ENCODE data around the gene BPIFB2. TPM values are rescaled to one million over a fixed set of nuclear protein-coding genes. Genes with fewer than 3 reads are reported as not detected.
"Not testable (repeated sequence)": the region's sequence is repeated elsewhere in the genome, so short reads cannot be mapped to it uniquely, and the experiment has no call there.

The BPIFB2 gene
- polyA plus RNA-seq, 5 donors, result not detected

DNA sequence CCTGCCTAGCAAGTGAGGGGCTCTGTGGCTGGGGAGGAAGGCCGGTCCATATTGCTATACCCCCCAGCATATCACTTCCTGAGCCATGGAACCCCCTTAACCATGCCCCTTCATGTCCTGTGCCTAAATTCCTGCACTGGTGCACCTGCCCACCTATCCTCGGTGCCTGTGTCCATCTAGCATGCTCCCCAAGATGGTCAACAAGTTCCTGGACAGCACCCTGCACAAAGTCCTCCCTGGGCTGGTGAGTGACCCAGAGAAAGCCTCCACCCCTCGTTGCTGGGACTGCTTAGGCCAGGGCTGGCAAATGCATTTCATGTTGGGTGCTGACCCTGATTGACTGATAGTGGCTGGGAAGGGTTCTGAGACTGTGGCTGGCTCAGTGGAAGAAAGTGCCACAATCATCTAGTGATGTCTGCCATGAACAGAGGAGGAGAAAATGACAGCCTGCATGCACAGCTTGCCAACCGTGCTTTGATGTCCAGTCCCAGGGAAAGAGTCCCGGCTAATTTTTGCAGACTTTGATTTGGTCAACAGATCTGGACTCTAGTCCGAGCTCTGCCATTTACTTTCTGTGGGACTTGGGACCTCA lies 27.5 kb downstream of the BPIFB2 start:
- no peak for DNase-seq

DNA sequence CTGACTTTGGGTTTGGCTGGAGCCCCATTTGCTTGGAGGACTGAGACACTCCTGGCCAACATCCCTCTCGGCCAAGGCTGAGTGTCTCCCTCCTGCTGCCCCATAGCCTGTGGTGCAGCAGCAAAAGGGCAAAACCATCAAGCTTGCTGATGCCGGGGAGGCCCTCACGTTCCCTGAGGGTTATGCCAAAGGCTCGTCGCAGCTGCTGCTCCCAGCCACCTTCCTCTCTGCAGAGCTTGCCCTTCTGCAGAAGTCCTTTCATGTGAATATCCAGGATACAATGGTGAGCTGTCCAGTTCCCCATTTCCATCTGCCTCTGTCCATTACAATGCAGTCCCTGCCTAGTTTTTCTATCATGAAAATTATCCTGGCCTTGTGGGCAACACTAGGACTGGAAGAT lies 30.0 kb downstream of the BPIFB2 start:
- DNase-seq, result no peak

DNA sequence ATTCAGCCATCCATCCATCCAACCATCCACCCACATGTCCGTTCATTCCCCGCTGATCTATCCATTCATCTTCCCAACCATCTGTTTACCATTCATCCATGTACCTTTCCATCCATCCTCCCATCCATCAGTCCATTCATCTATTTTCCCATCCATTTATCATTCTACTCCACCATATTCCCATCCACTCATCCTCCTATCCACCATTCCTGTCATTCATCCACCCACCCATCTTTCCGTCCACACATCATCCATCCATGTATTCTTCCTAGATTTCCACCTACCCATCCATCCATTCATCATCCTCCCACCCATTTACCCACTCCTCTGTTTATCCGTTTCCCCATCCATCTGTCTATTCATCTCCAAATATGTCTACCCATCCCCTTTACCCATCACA lies 30.7 kb downstream of the BPIFB2 start:
- DNase-seq, result no peak

DNA sequence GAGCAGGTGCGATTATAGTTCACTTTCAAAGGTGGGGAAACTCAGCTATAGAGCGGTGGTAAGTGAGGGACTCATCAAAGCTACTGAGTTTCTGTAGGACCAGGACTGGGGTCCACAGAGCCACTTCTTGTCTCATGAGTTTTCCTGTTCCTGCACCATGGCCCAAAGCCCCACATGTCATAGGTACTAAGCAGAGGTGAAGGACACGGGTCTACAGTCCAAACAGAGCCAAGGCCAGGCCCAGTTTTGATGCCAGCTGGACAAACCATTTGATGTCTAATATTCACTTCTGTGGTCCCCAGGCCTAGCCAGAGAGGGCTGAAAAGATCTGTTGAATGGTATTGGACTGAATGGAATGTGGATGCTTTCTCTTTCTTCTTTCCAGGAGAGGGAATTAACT lies 34.9 kb downstream of the BPIFB2 start:
- DNase-seq, result no peak

DNA sequence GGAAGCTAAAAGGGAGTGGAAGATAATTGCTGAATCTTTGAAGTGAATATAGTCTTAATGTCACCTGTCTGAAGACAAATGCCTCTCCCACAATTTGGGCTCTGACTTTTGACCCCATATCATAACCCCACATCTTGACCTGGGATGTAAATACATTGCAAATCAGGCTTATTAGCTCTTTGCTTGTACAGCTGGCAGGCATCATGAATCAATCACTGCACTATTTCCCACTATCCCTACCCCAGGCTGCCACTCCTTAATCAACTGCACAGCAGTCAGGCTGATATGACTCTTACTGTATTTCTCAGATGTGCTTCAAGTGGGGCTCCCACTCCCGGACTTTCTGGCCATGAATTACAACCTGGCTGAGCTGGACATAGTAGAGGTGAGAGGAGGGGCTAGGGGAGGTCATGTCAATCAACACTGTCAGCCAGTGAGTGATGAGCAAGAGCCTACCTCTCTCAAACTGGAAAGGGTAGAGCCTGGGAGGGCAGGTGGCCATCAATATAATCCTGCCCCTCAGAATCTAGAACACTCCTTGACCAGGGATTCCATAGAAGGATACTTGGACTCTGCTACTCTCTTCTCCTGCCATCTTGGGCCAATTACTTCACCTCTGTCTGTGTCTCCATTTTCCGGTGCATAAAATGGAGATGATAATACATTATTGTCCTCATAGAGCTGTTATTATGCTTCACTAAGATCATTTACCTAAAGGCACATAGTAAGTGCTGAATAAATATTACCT lies 35.7 kb downstream of the BPIFB2 start:
- DNase-seq, result no peak

DNA sequence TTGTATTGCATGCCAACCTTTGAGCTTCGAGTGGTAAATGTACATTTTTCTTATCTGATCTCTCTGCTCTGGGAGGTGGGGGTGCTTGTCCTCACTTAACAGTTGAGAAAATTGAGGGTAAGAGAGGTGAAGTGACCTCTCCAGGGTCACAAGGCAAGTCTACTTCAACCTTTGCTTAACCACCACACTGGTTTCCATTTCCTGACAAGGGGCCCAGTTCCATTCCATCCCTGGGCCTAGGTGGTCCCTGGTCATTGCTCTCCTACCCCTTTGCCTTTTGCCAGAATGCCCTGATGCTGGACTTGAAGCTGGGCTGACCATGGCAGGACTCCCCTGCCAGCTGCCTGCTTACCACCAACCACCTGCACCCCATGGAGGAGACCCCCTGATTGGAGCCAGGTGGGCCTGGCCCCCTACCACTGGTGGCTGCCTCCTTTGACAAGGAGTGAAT lies 36.3 kb downstream of the BPIFB2 start:
- DNase-seq, result no peak

DNA sequence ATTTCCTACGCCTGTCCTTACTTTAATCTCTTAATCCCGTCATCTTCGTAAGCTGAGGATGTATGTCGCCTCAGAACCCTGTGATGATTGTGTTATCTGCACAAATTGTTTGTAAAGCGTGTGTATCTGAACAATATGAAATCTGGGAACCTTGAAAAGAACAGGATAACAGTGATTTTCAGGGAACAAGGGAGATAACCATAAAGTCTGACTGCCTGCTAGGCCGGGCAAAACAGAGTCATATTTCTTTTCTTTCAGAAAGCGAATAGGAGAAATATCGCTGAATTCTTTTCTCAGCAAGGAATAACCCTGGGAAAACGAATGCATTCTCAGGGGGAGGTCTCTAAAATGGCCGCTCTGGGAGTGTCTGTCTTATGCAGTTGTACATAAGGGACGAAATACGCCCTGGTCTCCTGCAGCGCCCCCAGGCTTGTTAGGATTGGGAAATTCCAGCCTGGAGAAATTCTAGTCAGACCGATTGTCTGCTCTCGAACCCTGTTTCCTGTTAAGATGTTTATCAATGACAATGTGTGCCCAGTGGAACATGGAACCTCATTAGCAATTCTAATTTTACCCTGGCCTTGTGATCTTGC lies 37.7 kb downstream of the BPIFB2 start:
- DNase-seq, result not testable (repeated sequence)

DNA sequence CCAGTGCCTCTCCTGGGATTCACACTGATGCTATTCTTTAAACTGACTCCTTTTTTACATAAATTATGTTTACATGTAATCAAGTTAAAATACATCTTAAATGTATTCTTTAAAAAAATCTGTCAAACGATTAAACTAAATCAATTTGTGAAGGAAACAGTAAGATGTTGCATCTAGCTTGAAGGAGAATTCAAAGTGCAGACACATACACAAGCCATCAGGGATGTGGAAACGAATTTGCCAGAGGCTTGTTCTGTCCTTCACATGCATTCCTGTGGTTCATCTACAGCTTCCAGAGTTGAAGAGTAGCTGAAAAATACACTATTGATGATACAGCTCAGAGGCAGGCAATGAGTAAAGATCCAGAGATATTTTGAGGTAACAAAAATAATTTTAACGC lies 38.9 kb downstream of the BPIFB2 start:
- no peak for DNase-seq

DNA sequence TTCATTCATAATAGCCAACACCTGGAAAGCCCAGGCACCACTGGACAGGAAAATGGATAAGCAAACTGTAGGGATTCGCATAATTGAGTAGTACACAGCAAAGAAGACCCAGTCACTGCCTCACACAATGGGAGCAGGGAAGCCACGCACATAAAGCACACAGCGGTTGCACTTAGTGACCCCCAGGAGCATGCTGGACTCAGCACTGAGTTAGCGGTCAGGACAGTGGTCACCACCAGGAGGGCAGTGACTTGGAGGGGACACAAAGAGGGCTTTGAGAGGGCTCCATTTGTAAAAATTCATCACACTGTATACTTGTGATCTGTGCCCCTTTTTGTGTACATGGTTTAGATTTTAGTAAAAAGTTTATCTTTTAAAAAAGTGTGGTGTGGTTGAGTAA lies 43.8 kb downstream of the BPIFB2 start:
- no peak for DNase-seq

DNA sequence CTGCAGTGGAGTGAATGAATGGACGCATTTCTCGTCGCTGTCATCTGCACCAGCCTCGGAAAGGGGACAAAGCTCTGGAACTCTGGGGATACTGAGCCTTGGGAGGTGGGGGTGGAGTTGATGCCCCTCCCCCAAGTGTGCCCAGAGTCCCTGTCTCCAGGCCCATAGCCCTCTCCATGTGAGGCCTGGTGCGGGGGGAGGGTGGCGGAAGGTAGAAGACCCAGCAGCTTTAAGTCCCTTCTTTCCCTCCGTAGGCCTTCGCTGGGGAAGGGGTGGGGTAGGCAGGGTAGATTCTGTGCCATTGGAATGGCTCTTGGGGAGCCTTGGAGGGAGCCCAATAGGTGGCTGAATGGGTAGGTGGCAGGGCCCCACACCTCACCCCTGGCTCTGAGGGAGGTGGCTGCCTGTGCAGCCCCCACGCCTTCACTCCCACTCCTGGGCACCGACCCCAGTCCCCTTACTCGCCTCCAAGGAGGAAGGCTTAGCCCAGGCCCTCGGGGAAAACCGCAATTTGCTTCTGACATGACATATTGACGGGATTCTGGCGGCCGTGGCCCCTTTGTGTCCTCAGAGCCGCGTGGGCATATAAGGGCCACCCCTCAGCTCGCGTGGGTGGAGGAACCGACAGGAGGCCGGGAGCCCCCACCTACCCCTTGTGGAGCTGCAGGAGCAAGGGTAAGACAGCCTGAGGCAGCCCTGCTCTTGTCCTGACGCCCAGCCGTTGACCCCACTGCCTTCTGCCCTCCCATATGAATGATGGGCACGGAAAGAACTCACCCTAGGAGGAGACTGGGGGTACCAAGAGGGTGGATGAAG lies 46.0 kb downstream of the BPIFB2 start, which contains the start of gene BPIFB3:
BPIFB3 (plus strand) TSS at position 613 of the 816 bp plus-strand sequence. CDS start 1,533 bp downstream, outside the sequence.
- no peak for DNase-seq

DNA sequence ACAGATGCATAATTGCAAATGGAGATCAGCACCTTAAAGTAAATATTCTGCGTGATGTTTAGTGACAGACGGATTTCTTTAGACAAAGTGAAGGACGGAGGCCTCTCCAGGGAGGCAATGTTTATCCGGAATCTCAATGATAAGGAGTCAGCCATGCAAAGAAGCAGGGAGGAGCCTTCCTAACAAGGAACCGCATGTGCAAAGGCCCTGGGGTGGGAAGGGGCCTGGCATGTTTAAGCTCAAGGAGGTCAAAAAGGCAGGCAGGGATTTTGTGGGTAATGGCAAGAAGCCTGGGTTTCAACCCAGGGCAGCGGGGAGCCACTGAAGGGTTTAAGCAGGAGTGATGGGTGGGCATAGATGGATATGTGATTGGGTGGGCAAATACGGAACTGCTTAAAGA lies 46.9 kb downstream of the BPIFB2 start:
- no peak for DNase-seq

DNA sequence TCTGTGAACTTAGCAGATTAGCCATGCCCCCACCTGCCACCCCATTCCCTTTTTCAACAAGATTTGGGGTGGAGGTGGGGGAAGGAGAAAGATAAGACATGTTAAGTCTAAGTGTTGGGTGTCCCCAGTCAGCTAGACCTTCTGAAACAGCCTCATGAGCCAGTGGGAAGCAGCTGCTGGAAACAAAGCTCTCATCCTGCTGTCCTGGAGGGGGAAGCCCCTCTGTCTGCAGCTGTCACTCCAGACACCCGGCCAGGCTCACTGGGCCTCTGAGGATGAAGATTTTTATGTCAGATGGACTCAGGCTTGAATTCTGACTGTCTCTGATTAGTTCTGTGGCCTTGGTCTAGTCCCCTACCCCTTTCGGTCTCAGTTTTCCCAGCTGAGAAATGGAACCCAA lies 47.3 kb downstream of the BPIFB2 start:
- DNase-seq, result no peak

DNA sequence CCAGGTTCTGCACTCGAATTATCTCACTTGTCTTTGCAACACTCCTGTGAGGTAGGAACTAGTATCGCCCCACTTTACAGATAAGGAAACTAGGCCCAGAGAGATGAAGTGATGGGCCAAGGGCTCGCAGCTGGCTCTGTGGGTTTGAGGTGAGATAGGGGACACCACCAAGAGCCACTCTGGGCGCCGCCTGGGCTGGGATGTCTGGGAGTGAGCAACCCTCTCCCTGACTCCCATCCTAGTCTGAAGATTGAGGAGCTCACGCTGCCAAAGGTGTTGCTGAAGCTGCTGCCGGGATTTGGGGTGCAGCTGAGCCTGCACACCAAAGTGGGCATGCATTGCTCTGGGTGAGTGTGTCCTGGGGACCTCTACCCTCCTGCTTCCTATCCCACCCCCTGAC lies 51.6 kb downstream of the BPIFB2 start:
- no peak for DNase-seq

DNA sequence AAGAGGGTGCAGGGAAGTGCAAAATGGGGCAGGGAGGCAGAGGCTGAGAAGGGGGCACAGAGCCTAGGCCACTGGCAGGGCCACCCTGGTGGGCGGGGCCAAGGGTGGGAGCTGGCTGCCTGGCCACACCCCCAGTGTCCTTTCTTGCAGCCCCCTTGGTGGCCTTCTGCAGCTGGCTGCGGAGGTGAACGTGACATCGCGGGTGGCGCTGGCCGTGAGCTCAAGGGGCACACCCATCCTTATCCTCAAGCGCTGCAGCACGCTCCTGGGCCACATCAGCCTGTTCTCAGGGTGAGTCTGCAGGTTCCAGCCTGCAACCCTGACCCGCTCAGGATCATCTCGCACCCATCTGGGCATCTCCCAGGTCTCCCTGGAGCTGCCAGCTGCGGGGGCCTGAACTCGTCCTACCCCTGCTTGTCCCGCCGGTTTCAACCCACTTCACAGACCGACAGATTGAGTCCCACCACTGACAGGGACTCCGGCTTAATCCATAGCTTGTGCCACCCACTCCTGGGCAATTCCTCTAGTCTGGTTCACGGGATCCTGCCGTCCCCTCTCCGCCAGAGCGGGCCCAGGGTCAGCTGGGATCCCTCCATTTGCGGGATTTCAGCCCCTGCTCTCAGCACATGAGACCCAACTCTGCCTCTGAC lies 52.4 kb downstream of the BPIFB2 start:
- no peak for DNase-seq

DNA sequence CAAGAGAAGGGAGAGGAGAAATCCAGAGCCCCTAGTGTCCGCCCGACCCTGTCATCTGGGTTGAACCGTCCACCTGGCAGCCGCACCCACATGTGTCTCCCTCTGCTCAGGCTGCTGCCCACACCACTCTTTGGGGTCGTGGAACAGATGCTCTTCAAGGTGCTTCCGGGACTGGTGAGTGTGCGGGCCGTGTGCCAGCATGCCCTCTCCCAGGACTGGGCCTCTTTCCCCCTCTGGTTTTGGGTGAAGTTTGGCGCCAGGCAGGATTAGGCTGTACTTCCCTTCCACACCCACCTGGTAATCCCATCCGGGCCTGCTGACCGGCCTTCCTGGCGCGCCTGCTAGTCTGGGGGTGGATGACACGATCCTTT lies 54.1 kb downstream of the BPIFB2 start:
- no peak for DNase-seq

DNA sequence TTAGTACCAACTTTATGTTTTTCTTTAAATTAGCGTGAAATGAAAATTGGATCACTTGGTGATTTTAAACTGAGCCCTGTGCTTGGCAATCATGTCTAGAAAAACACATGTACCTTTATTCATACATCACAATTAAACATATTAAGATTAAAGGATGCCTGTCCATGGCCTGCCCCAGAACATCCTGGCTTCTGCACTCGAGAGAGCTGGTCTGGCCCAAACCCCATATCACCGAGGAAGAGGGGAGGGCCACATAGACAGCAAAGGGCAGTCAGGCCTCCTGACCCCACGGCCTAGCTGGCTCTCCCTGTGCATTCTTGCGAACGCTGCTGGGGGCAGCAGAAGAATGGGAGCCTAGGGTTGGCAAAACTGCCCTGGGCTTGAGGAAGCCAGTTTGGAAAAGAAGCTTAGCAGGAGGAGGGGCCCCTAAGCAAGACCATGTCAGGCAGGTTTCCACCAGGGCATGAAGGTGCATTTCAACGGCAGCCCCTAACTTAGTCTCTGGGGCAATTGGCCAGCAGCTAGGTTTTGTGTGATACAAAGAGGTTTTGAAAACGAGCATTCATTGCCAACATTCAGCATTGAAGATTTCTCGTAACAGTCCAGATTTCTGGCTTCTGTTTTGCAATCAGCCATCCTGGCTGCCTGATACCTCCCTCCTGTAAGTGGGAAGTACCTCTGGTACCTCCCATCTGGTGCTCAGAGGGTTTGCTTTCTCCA lies 54.8 kb downstream of the BPIFB2 start:
- DNase-seq, result no peak

DNA sequence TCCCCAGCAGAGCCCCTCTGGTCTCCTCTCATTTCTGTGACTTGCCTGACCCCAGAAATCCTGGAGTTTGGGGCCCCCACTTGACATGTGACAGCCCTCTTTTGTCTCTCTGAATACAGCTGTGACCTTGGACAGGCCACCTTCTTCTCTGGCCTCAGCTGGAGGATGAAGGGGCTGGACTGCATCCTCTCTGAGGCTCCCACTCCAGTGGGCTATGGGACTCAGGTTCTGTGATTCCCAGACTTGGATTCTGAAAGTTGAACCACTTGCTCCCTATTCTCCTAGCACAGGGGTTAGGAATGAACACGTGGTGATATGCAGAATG lies 55.3 kb downstream of the BPIFB2 start:
- no peak for DNase-seq

DNA sequence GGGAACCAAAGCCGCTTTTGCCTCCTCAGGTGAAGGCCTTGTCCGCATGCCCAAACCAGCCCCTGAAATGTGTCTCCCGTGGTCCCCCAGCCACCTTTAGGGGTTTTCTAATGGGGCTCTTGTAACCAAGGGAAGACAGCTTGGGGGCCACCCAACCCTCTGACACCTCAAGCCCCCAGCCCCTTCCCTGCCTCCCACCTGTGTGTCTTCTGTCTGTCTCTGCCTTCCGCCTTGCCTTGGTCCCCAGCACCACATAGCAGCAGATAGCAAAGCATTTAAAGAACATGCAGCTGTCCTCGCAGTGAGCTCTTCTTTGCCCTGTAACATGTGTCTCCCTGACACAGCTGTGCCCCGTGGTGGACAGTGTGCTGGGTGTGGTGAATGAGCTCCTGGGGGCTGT lies 55.8 kb downstream of the BPIFB2 start:
- no peak for DNase-seq

DNA sequence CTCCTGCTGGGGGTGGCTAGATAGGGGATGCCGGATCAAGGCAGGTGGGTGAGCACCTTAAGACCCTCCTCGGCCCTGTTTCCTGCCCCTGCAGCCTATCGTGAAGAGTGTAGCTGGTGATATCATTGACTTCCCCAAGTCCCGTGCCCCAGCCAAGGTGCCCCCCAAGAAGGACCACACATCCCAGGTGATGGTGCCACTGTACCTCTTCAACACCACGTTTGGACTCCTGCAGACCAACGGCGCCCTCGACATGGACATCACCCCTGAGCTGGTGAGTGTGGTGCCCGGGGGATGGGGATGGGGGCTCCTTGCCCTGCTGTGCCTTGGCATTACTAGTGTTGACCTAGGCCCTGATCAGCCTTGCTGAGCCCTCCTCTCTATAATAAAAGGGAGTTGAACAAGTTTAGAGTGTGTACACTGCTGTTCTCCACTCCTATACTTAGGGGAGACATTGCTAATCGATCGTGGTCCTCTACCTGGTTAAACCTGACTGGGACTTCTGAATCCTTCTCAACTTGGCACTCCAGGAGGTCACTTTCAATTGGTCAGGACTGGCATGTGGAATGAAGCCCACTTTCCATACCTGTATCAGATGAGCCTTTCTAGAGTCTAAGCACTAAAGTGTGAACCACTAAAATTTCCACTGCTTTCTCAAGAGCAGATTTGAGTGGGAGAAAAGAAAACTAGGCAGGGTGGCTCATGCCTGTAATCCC lies 57.2 kb downstream of the BPIFB2 start:
- no peak for DNase-seq

DNA sequence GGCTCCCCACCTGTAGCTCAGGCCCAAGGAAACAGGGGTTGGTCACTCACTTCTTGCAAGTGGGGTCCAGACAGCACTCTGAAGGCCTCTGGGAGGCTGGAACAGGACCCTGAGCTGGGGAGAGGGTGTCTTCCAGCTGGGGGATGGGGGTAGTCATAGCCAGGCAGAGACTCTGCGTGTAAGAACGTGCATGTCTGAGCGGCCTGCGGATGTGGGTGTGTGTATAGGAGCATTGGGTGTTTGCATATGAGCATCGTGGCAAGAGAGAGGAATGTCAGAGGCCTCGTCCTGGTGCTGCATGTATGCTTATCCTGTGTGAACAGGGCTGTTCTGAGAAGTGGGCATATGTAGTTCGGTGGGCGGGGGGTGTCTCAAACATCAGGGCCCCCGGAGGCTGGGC lies 58.3 kb downstream of the BPIFB2 start:
- DNase-seq, result no peak

DNA sequence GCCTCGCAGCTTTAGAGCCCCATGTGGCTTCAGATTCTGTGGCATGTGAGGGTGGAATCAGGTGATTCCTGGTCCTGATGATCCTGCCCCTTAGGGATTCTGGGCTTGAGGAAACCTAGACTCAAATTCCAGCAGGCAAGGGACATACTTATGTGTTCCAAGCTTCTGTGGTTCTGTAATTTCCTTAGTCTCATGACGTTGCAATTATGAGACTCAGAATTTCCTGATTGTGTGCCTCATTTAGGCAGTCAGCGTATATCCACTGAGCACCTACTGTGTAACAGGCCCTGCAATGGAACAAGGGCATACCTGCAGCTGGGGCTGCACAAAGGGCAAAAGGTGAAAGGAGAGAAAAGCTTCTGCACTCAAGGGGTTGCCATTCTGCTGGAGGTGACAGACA lies 60.3 kb downstream of the BPIFB2 start:
- DNase-seq, result no peak
